Common myeloid progenitor, CD34-positive (primary cell): ENCODE results near the gene VBP1.
A peak's percentile ranks its signal among the peaks of the same experiment; 100 is the strongest.
"Not testable (repeated sequence)": the region's sequence is repeated elsewhere in the genome, so short reads cannot be mapped to it uniquely, and the experiment has no call there.

ENCODE experiments used
- CTCF ChIA-PET: fragments of 350-600 bp; sonication (Branson Sonifier 250); formaldehyde crosslinking; loops from one replicate; lab custom pipeline; 2021; ENCODE audit warnings: antibody characterized with exemption; lab: Charles Lee
- POLR2A ChIA-PET: fragments of 350-600 bp; sonication (Branson Sonifier 250); formaldehyde crosslinking; loops from one replicate; lab custom pipeline; 2021; ENCODE audit warnings: antibody characterized with exemption; lab: Charles Lee
- DNase-seq, 3 donors: peaks; one replicate each; pipeline versions ENCODE4 v3.0.0 to v3.0.0-alpha.2; 2013
- H3K27ac ChIP-seq, 2 experiments: 1 replicate in 1 of 2; 2 replicates in 1 of 2; pipeline ENCODE4 v1.7.0; 2013; ENCODE audit warnings: inconsistent platforms in 2 of 2, low read length in 2 of 2, mild to moderate bottlenecking in 2 of 2, low read depth in 1 of 2, moderate library complexity in 1 of 2; ENCODE audit not compliant: severe bottlenecking in 2 of 2, insufficient read depth in 1 of 2, poor library complexity in 1 of 2
- H3K27me3 ChIP-seq, 5 experiments: replicated peaks in 2 of 5; 1 replicate in 3 of 5; 2 replicates in 2 of 5; pipeline versions ENCODE4 v1.6.1 to v1.7.0; 2013; ENCODE audit warnings: low read length in 4 of 5, mild to moderate bottlenecking in 2 of 5, moderate library complexity in 2 of 5, inconsistent platforms in 1 of 5; ENCODE audit not compliant: insufficient read depth in 5 of 5, control insufficient read depth in 4 of 5
- H3K36me3 ChIP-seq, 4 experiments: 1 replicate in 2 of 4; 2 replicates in 2 of 4; pipeline versions ENCODE4 v1.6.1 to v1.7.0; 2013; ENCODE audit warnings: low read length in 3 of 4, control low read depth in 1 of 4, mild to moderate bottlenecking in 1 of 4; ENCODE audit not compliant: control insufficient read depth in 4 of 4, insufficient read depth in 4 of 4
- H3K4me1 ChIP-seq, 4 experiments: 1 replicate in 3 of 4; 2 replicates in 1 of 4; pipeline versions ENCODE4 v1.6.1 to v1.7.1; 2013; ENCODE audit warnings: low read length in 3 of 4, mild to moderate bottlenecking in 3 of 4, control low read depth in 1 of 4, inconsistent platforms in 1 of 4, moderate library complexity in 1 of 4; ENCODE audit not compliant: control insufficient read depth in 4 of 4, insufficient read depth in 4 of 4; ENCODE audit errors: control extremely low read depth in 1 of 4
- H3K4me3 ChIP-seq, 7 experiments: 1 replicate in 4 of 7; 2 replicates in 3 of 7; pipeline versions ENCODE4 v1.5.1 to v1.7.0; 2013; ENCODE audit warnings: mild to moderate bottlenecking in 7 of 7, low read length in 6 of 7, moderate library complexity in 6 of 7, inconsistent platforms in 2 of 7, low read depth in 2 of 7, control low read depth in 1 of 7; ENCODE audit not compliant: insufficient read depth in 4 of 7, control insufficient read depth in 1 of 7; ENCODE audit errors: extremely low read depth in 1 of 7
- H3K9me3 ChIP-seq, 5 experiments: 1 replicate in 4 of 5; 2 replicates in 1 of 5; pipeline versions ENCODE4 v1.6.1 to v1.7.1; 2013; ENCODE audit warnings: low read length in 4 of 5, mild to moderate bottlenecking in 2 of 5, inconsistent platforms in 1 of 5, low read depth in 1 of 5, moderate library complexity in 1 of 5; ENCODE audit not compliant: control insufficient read depth in 4 of 5, insufficient read depth in 2 of 5; ENCODE audit errors: control extremely low read depth in 1 of 5
- WGBS: methylation state at CpG from one replicate; pipeline ENCODE4 v1.1.5; 2013; ENCODE audit not compliant: insufficient coverage; 5-methylcytosine and 5-hydroxymethylcytosine counted together

VBP1 gene

DNA sequence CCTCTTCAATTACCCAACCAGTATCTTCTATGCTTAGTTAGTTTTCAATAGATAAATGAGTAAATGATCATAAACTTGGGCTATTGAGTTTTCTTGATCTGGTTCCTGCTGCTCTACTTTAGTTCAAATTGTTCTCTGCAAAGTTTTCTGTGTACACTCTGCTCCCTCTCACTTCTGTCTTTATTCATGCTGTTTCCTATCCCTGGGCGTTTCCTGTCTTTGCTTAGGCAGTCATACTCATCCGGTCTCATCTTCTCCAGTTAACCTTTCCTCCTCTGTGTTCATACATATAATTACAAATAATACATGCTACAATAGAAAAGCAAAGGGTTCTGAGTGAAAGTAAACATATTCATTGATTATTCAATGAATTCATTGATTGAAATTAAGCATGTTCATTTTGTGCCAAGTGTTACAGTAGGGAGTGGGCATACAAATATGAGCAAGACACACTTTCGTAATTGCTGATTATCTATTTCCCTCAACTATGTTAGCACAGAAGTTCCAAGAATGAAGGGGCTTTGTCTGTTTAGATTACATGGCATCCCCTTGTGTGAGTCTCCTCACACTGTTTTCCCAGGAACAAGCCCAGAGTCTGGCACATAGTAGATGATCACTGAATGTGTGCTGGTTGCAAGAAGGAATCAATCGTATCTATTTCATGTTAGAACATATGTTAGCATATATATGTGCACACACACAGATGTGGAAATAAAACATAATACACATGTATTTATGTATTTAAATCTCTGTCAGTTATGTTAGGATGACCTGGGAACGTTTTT, 46.9 kb downstream of the VBP1 start:
- peaks cover 4 to 16% (median 9%) of the 10 kb centered on the region in 4 experiments for H3K4me1 ChIP-seq
- WGBS, result 6% methylated on average over 2 of the region's 5 CpGs
- peak in 2 of 3 donors; percentile 10 to 20 for DNase-seq
- H3K9me3 ChIP-seq, result no peaks in the 10 kb centered on the region
- H3K4me3 ChIP-seq, result peak overlapping the region in 6 of 7 experiments; percentile 46 to 86 (median 70)
- H3K36me3 ChIP-seq, result peaks cover 0 to 5% (median 0%) of the 10 kb centered on the region in 4 experiments
- CTCF ChIA-PET, result no interaction called here
- no peaks in the 10 kb centered on the region for H3K27me3 ChIP-seq
- H3K27ac ChIP-seq, result no peak overlapping the region
- POLR2A ChIA-PET, result no interaction called here

DNA sequence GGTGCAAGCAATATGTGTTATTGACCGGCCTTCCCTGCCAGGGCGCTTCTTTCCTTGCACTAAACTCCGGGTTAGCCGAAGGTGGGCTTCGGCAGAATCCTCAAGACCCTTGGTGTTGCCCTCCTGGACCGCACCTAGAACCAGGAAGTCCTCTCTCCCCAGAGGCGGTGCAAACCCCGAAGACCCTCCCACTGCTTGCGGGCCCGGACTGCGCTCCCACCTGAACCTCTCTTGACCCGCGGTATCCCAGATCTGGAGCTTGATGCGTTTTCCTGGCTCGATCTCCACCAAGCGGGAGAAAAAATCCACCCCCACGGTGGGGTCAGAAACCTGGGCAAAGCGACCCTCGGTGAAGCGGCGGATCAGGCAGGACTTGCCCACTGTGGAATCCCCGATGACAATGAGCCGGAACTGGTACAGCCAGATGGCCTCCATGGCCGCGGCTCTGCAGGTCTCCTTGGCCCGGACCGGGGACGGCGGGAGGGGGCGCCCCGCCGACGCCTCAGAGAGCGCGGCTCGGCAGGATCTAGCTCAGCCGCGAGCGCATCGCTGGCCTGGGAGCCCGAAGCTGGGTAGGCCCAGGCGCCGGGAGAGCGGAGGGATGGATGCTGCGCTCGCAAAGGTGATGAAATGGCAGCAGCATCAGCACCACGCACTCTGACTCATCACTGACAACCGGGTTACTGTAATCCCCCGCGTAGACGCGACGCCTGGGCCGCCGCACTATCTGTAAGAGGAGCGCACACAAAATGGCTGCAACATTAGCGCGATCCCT, 47.8 kb downstream of the VBP1 start, which contains the start of gene RAB39B:
Gene RAB39B (minus strand): TSS at position 638 of the 775 bp plus-strand sequence. CDS start 203 bp downstream, at position 435.
- H3K27ac ChIP-seq, result peak within 1 kb of the TSS in 1 of 2 experiments; percentile 54
- POLR2A ChIA-PET, result no interaction called here
- peaks cover 0 to 5% (median 0%) of the 10 kb centered on the region in 4 experiments for H3K36me3 ChIP-seq
- peak within 1 kb of the TSS; percentile 46 to 86 (median 69) for H3K4me3 ChIP-seq
- peak; percentile 63 to 89 (median 81) for DNase-seq
- H3K27me3 ChIP-seq, result no peaks in the 10 kb centered on the region
- CTCF ChIA-PET, result no interaction called here
- peaks cover 4 to 16% (median 9%) of the 10 kb centered on the region in 4 experiments for H3K4me1 ChIP-seq
- H3K9me3 ChIP-seq, result no peaks in the 10 kb centered on the region
- WGBS, result 33% methylated on average over 49 of the region's 58 CpGs

- DNase-seq, result no peak
- ChIA-PET CTCF (no interaction called here), POLR2A (no interaction called here)
- Histone ChIP-seq H3K27me3 (no peaks in the 10 kb centered on the region), H3K4me1 (peaks cover 4 to 16% (median 9%) of the 10 kb centered on the region in 4 experiments), H3K9me3 (peaks cover 0 to 2% (median 0%) of the 10 kb centered on the region in 5 experiments), H3K27ac (no peak overlapping the region), H3K4me3 (no peak overlapping the region), H3K36me3 (no peaks in the 10 kb centered on the region)
- WGBS, result no CpG with 5 or more reads among the region's 1 CpG
Observed at GRCh38 chrX:155266439-155266838, 50.2 kb downstream of the VBP1 start.

GRCh38 chrX:155267995-155268394, 51.7 kb downstream of the VBP1 start:
- DNase-seq, CTCF ChIA-PET, H3K27me3 ChIP-seq, H3K9me3 ChIP-seq, H3K36me3 ChIP-seq, H3K27ac ChIP-seq, H3K4me3 ChIP-seq, POLR2A ChIA-PET: not testable (repeated sequence)
- peaks cover 3 to 12% (median 6%) of the 10 kb centered on the region in 4 experiments for H3K4me1 ChIP-seq
- WGBS, result no CpG with 5 or more reads among the region's 1 CpG

GRCh38 chrX:155270969-155271368, 54.7 kb downstream of the VBP1 start:
- WGBS, result no CpG with 5 or more reads among the region's 1 CpG
- Histone ChIP-seq H3K27ac (no peak overlapping the region), H3K4me1 (no peaks in the 10 kb centered on the region), H3K9me3 (peaks cover 0 to 3% (median 0%) of the 10 kb centered on the region in 5 experiments), H3K27me3 (no peaks in the 10 kb centered on the region), H3K4me3 (no peak overlapping the region), H3K36me3 (peaks cover 0 to 3% (median 0%) of the 10 kb centered on the region in 4 experiments)
- POLR2A ChIA-PET, result no interaction called here
- CTCF ChIA-PET, result no interaction called here
- DNase-seq, result peak in 2 of 3 donors; percentile 6 to 18

DNA sequence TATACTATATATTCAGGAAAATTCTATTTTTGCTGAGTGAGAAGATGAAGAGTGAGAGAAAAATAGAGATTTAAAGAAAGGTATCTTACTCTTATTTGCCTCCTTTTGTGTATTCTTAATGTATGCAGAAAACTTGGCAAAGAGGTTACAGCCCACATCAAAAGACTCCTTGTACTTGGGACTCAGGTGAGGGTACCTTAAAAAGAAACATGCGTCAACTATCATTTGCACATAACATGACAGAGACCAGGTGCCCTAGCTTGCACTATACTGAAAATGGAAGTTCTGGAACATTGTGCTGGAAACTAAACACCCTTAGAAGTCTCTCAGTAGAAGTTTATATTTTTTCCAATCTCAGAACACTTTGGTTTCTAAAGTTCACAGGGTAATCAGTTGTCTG, 63.6 kb downstream of the VBP1 start:
- Histone ChIP-seq H3K4me1 (no peaks in the 10 kb centered on the region), H3K27ac (no peak overlapping the region), H3K27me3 (no peaks in the 10 kb centered on the region), H3K9me3 (peaks cover 0 to 2% (median 0%) of the 10 kb centered on the region in 5 experiments), H3K36me3 (peaks cover 0 to 24% (median 3%) of the 10 kb centered on the region in 4 experiments), H3K4me3 (no peak overlapping the region)
- DNase-seq, result no peak
- ChIA-PET CTCF (no interaction called here), POLR2A (no interaction called here)
- 100% methylated on average over 1 of the region's 1 CpG for WGBS
